Naive thymus-derived CD8-positive, alpha-beta T cell (primary cell): ENCODE results near the gene MYO7A. TPM values are rescaled to one million over a fixed set of nuclear protein-coding genes. Genes with fewer than 3 reads are reported as not detected.

Source experiments
- ATAC-seq, 2 donors: fragments of 150-1000 bp; cut with Tn5 transposase in 1 of 2; sonication (Bioruptor Pico), chemical (Tn5 transposase) in 1 of 2; 1 replicate in 1 of 2; 2 replicates in 1 of 2; pipeline ENCODE4 v1.10.0; 2021; ENCODE audit warnings: mild to moderate bottlenecking in 2 of 2, moderate library complexity in 2 of 2
- POLR2A ChIA-PET: fragments of 350-600 bp; sonication (Branson Sonifier 250); formaldehyde crosslinking; loops from one replicate; lab custom pipeline; 2021; ENCODE audit warnings: antibody characterized with exemption; lab: Charles Lee
- DNase-seq, 10 donors: peaks; one replicate each; pipeline versions ENCODE4 v3.0.0 to v3.0.0-alpha.2; 2020 to 2022
- H3K27ac Mint-ChIP-seq, 10 donors: one replicate each; pipeline ENCODE4 v1.8.0; 2020 to 2022; ENCODE audit warnings: mild to moderate bottlenecking in 10 of 10, mixed read lengths in 10 of 10, moderate library complexity in 4 of 10, inconsistent platforms in 1 of 10
- H3K27me3 Mint-ChIP-seq, 5 donors: one replicate each; pipeline ENCODE4 v1.8.0; 2021 to 2022; ENCODE audit warnings: mixed read lengths in 5 of 5
- H3K36me3 Mint-ChIP-seq, 3 donors: one replicate each; pipeline ENCODE4 v1.8.0; 2020 to 2022; ENCODE audit warnings: mixed read lengths in 3 of 3, mild to moderate bottlenecking in 2 of 3, inconsistent platforms in 1 of 3
- H3K4me1 Mint-ChIP-seq, 4 donors: one replicate each; pipeline ENCODE4 v1.8.0; 2021 to 2022; ENCODE audit warnings: mixed read lengths in 4 of 4
- H3K4me3 Mint-ChIP-seq, 10 donors: one replicate each; pipeline ENCODE4 v1.8.0; 2020 to 2022; ENCODE audit warnings: mild to moderate bottlenecking in 10 of 10, mixed read lengths in 10 of 10, moderate library complexity in 6 of 10, inconsistent platforms in 1 of 10
- H3K9me3 Mint-ChIP-seq, 9 donors: one replicate each; pipeline ENCODE4 v1.8.0; 2020 to 2022; ENCODE audit warnings: mixed read lengths in 9 of 9, mild to moderate bottlenecking in 3 of 9, inconsistent platforms in 1 of 9, moderate library complexity in 1 of 9
- polyA plus RNA-seq, 3 donors: library from polyadenylated mRNA; unstranded; fragments of 300-500 nt; fragmentation: Illumina TruSeq; gene quantifications; one replicate each; pipeline ENCODE4 v1.2.3, GENCODE V29; 2021
- total RNA-seq, 8 experiments: library from RNA in 2 of 8; stranded (reverse) in 2 of 8; gene quantifications; one replicate each; pipeline ENCODE4 v1.2.3 and lab custom pipeline; 2021 to 2026

The MYO7A gene
- total and polyA plus RNA-seq, 5 experiments from 2014 or later, result 0.18 to 0.30 TPM; not detected in 3

DNA sequence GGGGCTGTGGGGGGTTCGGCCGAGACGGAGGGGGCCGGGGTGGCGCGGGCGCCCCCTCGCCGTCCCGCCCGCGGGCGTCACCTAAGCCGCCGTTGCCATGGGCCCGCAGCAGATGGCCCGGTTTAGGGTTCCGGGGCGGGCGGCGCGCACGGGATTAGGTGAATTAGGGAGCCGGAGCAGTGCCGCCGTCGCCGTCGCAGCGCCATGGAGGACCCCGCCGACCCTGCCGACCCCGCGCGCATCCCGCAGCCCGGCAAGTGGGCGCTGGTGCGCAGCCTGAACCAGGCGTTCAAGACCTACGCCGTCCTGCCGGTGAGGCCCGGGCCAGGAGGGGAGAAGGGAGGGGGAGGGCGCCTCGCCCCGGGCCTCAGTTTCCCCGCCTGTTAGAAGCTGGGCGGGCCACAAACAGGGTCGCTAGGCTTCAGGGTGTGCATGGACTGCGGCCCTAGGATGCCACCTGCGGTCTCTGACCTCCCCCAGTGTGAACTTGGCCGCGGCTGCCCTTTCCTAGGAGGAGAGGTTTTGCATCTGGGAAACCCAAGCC, 10.1 kb downstream of the MYO7A start:
- Mint-ChIP-seq H3K36me3 (no peaks in the 10 kb centered on the region), H3K4me1 (peaks cover 9 to 26% (median 17%) of the 10 kb centered on the region in 4 donors), H3K27me3 (peaks cover 6 to 33% (median 20%) of the 10 kb centered on the region in 5 donors), H3K4me3 (no peak overlapping the region), H3K27ac (no peak overlapping the region), H3K9me3 (no peaks in the 10 kb centered on the region)
- ATAC-seq (no peak), DNase-seq (no peak)
- POLR2A ChIA-PET, result no interaction called here

DNA sequence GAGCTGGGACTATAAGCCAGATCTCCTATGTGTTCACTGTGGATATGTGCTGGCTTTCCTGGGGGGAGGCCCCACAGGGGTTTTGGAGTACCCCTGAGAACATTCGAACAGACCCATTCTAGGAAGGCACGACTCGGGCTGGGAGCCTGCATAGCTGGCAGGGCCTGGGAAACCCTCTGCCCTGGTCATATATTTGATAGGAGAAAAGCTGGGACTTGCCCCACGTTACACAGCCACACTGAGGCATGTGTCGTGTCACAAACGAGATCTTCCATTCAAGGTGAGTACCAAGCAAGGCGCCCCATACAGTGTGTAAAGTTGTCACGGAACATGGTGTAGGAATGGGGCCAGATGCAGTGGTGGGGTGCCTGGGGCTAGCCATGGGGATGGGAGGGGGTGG, 11.2 kb downstream of the MYO7A start:
- no peak for ATAC-seq
- peak overlapping the region in 1 of 10 donors; percentile 23 for H3K27ac Mint-ChIP-seq
- H3K4me1 Mint-ChIP-seq, result peaks cover 14 to 33% (median 20%) of the 10 kb centered on the region in 4 donors
- no peak overlapping the region for H3K4me3 Mint-ChIP-seq
- H3K36me3 Mint-ChIP-seq, result no peaks in the 10 kb centered on the region
- peaks cover 6 to 33% (median 20%) of the 10 kb centered on the region in 5 donors for H3K27me3 Mint-ChIP-seq
- DNase-seq, result no peak
- H3K9me3 Mint-ChIP-seq, result no peaks in the 10 kb centered on the region
- POLR2A ChIA-PET, result no interaction called here

DNA sequence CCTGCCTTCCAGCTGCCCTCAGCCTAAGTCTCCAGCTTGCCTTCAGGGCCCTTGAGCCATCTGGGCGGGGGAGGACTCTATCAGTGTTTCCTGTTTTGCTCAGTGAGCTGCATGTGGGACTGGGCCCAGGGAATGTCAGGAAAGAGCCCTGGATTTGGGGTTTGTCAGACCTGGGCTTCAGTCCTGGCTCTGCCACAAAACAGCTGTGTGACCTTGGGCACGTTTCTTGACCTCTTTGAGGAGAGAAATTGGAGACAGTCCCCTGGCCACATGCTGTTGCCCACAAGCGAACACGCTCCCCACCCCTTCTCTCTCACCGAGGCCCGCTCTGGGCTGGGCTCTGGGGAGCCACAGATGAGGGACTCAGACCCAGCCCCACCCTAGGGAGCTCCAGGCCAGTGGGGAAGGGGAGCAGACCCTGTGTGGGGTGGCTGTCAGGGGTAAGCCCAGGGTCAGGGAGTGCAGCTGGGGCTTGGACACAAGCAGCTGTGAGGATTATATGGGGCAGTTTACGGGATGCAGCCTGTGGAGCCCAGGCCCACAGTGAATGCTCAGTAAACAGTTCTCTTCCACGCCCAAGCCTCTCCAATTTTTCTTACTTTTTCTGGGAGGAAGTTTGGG, 12.3 kb downstream of the MYO7A start:
- peaks cover 14 to 33% (median 20%) of the 10 kb centered on the region in 4 donors for H3K4me1 Mint-ChIP-seq
- H3K27ac Mint-ChIP-seq, result peak overlapping the region in 1 of 10 donors; percentile 6
- ATAC-seq, result no peak
- peaks cover 6 to 33% (median 20%) of the 10 kb centered on the region in 5 donors for H3K27me3 Mint-ChIP-seq
- POLR2A ChIA-PET, result no interaction called here
- no peaks in the 10 kb centered on the region for H3K9me3 Mint-ChIP-seq
- no peaks in the 10 kb centered on the region for H3K36me3 Mint-ChIP-seq
- no peak for DNase-seq
- H3K4me3 Mint-ChIP-seq, result no peak overlapping the region

GRCh38 chr11:77141034-77141433, 13.0 kb downstream of the MYO7A start:
- ATAC-seq (no peak), DNase-seq (no peak)
- POLR2A ChIA-PET, result no interaction called here
- Mint-ChIP-seq H3K9me3 (no peaks in the 10 kb centered on the region), H3K27me3 (peaks cover 5 to 33% (median 20%) of the 10 kb centered on the region in 5 donors), H3K4me1 (peaks cover 16 to 33% (median 20%) of the 10 kb centered on the region in 4 donors), H3K36me3 (no peaks in the 10 kb centered on the region), H3K27ac (peak overlapping the region in 1 of 10 donors; percentile 25), H3K4me3 (no peak overlapping the region)

DNA sequence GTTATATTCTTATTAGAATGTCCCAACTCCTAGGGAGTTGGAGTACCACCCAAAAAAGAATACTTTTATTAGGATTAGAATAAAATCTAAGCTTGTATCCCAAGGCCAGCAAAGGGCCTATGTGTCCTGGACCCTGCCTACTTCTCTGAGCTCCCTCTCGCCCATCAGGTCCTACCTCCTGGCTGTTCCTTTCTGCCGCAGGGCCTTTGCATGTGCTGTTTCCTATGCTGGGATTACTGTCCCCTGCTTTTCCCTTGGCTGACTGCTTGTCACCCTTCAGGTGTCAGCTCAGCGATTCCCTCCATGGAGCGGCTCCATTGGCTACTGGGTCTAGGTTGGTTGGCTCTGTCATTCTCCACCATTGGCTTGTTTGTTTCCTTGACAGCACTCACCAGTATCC, 13.4 kb downstream of the MYO7A start:
- ATAC-seq (no peak), DNase-seq (no peak)
- Mint-ChIP-seq H3K27me3 (peaks cover 5 to 31% (median 18%) of the 10 kb centered on the region in 5 donors), H3K27ac (peak overlapping the region in 1 of 10 donors; percentile 73), H3K4me1 (peaks cover 17 to 33% (median 21%) of the 10 kb centered on the region in 4 donors), H3K9me3 (no peaks in the 10 kb centered on the region), H3K4me3 (no peak overlapping the region), H3K36me3 (no peaks in the 10 kb centered on the region)
- POLR2A ChIA-PET, result no interaction called here

DNA sequence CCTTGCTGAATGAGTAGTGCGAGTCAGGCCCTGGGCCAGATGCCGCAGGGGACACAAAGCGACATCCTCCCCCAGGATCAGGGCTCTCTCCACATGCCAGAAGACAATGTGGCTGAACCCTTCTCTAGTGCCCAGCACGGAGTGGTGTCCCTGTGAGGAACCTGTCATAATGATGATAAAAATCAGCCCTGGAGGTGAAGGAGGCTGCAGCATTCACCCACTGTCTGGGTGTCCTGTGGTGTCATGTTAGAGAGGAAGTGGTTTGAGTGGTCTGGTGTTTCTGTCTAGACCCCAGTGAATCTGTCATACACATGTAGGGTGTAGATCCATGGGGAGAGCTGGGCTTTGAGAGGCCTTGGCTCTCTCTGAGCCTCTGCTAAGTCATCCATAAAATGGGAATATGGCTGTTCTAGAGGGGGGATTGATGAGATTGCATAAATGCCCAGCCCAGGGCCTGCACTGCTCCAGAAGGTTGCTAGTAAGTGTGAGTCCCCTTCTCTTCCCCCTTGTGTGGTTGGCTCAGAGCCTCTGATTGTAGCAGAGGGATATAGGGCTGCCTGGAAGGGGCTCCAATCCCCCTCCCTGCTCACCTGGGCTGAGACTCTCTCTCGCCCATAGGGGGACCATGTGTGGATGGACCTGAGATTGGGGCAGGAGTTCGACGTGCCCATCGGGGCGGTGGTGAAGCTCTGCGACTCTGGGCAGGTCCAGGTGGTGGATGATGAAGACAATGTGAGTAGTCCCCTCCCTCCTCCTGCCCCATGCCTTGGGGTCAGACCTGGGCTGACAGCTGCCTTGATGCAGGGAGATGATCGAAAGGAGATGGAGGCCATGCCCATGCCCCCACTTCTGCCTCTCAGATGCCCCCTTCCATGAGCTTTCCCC, 14.3 kb downstream of the MYO7A start:
- DNase-seq (peak in 3 of 10 donors; percentile 12 to 34 (median 30)), ATAC-seq (peak; percentile 78 to 89)
- POLR2A ChIA-PET, result no interaction called here
- H3K27ac Mint-ChIP-seq, result peak overlapping the region in 5 of 10 donors; percentile 6 to 39 (median 7)
- no peaks in the 10 kb centered on the region for H3K9me3 Mint-ChIP-seq
- no peaks in the 10 kb centered on the region for H3K36me3 Mint-ChIP-seq
- peak overlapping the region in 5 of 10 donors; percentile 13 to 44 (median 20) for H3K4me3 Mint-ChIP-seq
- peaks cover 19 to 38% (median 24%) of the 10 kb centered on the region in 4 donors for H3K4me1 Mint-ChIP-seq
- peaks cover under 1 to 23% (median 13%) of the 10 kb centered on the region in 5 donors for H3K27me3 Mint-ChIP-seq

DNA sequence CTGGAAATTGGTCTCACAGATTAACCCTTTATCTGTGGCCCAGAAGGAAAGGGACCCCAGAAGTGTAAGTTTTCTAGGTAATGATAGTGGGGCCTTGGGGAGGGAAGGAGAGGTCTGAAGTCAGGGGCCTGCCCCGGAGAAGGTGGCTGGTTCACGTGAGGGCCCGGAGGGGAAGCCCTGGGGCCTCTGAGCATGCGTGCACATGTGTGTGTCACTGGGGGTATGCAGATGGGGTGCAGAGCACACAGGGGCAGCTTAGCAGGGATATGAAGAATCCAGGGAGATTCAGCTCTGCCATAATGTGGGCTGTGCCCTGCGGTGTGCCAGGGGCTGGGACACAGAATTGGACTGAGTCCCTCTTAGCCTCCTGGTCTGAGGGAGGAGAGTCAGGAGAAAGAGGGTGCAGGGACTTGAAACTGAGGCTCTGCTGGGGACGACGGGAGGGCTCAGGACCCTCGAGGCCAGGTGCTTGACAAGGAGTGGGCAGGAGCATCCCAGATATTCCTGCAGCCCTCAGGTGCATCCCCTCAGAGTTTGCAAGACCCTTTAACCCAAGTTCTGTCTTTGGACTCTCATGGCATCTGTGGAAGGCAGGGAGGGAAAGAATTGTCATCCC, 15.5 kb downstream of the MYO7A start:
- POLR2A ChIA-PET, result no interaction called here
- Mint-ChIP-seq H3K4me3 (no peak overlapping the region), H3K9me3 (no peaks in the 10 kb centered on the region), H3K4me1 (peaks cover 28 to 49% (median 33%) of the 10 kb centered on the region in 4 donors), H3K27me3 (peaks cover 0 to 16% (median 13%) of the 10 kb centered on the region in 5 donors), H3K36me3 (no peaks in the 10 kb centered on the region), H3K27ac (peak overlapping the region in 4 of 10 donors; percentile 1 to 73 (median 53))
- no peak for ATAC-seq
- DNase-seq, result no peak

GRCh38 chr11:77144196-77144856, 16.3 kb downstream of the MYO7A start:
- Mint-ChIP-seq H3K4me3 (no peak overlapping the region), H3K9me3 (no peaks in the 10 kb centered on the region), H3K27ac (no peak overlapping the region), H3K27me3 (peaks cover 0 to 8% (median 5%) of the 10 kb centered on the region in 5 donors), H3K36me3 (no peaks in the 10 kb centered on the region), H3K4me1 (peaks cover 28 to 50% (median 36%) of the 10 kb centered on the region in 4 donors)
- ATAC-seq, result no peak
- POLR2A ChIA-PET, result no interaction called here
- peak in 1 of 10 donors; percentile 10 for DNase-seq

- H3K4me1 Mint-ChIP-seq, result peaks cover 28 to 47% (median 37%) of the 10 kb centered on the region in 4 donors
- H3K4me3 Mint-ChIP-seq, result no peak overlapping the region
- POLR2A ChIA-PET, result no interaction called here
- no peaks in the 10 kb centered on the region for H3K36me3 Mint-ChIP-seq
- peaks cover 0 to 2% (median 0%) of the 10 kb centered on the region in 5 donors for H3K27me3 Mint-ChIP-seq
- H3K9me3 Mint-ChIP-seq, result no peaks in the 10 kb centered on the region
- peak overlapping the region in 5 of 10 donors; percentile 43 to 69 (median 52) for H3K27ac Mint-ChIP-seq
- no peak for ATAC-seq
- DNase-seq, result peak in 1 of 10 donors; percentile 38
Measured at GRCh38 chr11:77144857-77145428, 16.9 kb downstream of the MYO7A start.

DNA sequence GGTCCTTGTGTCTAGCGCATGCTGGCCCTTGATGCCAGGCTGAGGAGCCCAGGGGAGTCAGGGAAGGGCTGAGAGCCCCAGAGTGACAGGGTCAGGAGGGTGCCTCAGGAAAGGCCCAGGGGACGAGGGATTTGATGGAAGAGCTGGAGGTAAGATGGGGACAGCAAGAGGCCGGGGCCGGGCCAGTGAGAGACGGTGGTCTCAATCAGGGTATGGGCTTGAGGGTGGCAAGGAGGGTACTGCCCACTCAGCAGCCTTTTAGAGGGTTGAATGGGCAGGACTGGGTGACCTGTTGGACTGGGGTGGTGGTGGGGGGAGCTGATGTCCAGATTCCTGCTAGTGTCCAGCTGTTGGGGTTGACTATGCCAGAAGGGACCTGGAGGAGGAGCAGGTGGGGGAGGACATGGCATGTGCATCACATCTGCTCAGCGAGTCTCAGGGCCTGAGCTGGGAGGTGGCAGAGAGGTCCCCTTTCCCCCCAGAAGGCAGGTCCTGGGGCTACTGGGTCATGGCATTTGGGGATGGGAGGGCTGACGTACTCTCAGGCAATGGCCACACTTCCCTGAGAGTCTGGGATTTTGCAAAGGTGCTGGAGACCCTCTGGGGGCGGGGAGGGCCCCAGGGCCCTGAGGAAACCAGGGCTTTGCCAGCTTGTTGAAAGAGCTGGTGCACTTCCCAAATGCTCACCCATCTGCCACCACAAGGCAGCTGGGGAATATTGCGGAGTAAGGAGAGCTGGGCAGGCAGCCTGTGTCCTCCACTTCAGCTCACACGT, 18.4 kb downstream of the MYO7A start:
- POLR2A ChIA-PET, result no interaction called here
- no peaks in the 10 kb centered on the region for H3K36me3 Mint-ChIP-seq
- H3K9me3 Mint-ChIP-seq, result no peaks in the 10 kb centered on the region
- peak overlapping the region in 5 of 10 donors; percentile 36 to 79 (median 72) for H3K27ac Mint-ChIP-seq
- no peak for ATAC-seq
- H3K27me3 Mint-ChIP-seq, result no peaks in the 10 kb centered on the region
- peak overlapping the region in 6 of 10 donors; percentile 24 to 85 (median 40) for H3K4me3 Mint-ChIP-seq
- DNase-seq, result peak in 1 of 10 donors; percentile 45
- peaks cover 29 to 47% (median 41%) of the 10 kb centered on the region in 4 donors for H3K4me1 Mint-ChIP-seq

- peaks cover 28 to 47% (median 41%) of the 10 kb centered on the region in 4 donors for H3K4me1 Mint-ChIP-seq
- ATAC-seq (no peak), DNase-seq (peak in 1 of 10 donors; percentile 59)
- POLR2A ChIA-PET, result no interaction called here
- H3K9me3 Mint-ChIP-seq, result no peaks in the 10 kb centered on the region
- peak overlapping the region in 6 of 10 donors; percentile 49 to 85 (median 70) for H3K4me3 Mint-ChIP-seq
- peak overlapping the region in 6 of 10 donors; percentile 63 to 87 (median 72) for H3K27ac Mint-ChIP-seq
- no peaks in the 10 kb centered on the region for H3K27me3 Mint-ChIP-seq
- no peaks in the 10 kb centered on the region for H3K36me3 Mint-ChIP-seq
Measured at GRCh38 chr11:77147036-77147315, 18.9 kb downstream of the MYO7A start.
